Right cardiac atrium (tissue), 5 donors: ENCODE data around the gene CLCN6. TPM values are rescaled to one million over a fixed set of nuclear protein-coding genes. Genes with fewer than 3 reads are reported as not detected.

Source experiments
- ATAC-seq, 2 donors: fragments of 200-7000 bp; cut with Tn5 transposase; one replicate each; pipeline versions ENCODE4 v1.8.0 to v1.9.1; 2020; ENCODE audit warnings: moderate library complexity in 2 of 2, mild to moderate bottlenecking in 1 of 2
- DNase-seq, 3 donors: peaks; one replicate each; pipeline ENCODE4 v3.0.0-alpha.2; 2020
- H3K27ac ChIP-seq: one replicate; pipeline ENCODE4 v1.5.1; 2013; ENCODE audit warnings: mild to moderate bottlenecking, low read length, control low read depth, moderate library complexity
- H3K27me3 ChIP-seq: one replicate; pipeline ENCODE4 v1.6.1; 2013; ENCODE audit not compliant: control insufficient read depth, insufficient read depth
- H3K4me1 ChIP-seq: one replicate; pipeline ENCODE4 v1.6.1; 2013; ENCODE audit warnings: low read length; ENCODE audit not compliant: control insufficient read depth, insufficient read depth
- H3K4me3 ChIP-seq: one replicate; pipeline ENCODE4 v1.5.1; 2013; ENCODE audit warnings: low read length, control low read depth
- H3K9me3 ChIP-seq: one replicate; pipeline ENCODE4 v1.6.1; 2013; ENCODE audit warnings: low read length; ENCODE audit not compliant: control insufficient read depth
- WGBS: extraction: QIAGEN DNeasy Blood & Tissue Kit; methylation state at CpG from one replicate; pipeline ENCODE4 v1.1.7; 2013; 5-methylcytosine and 5-hydroxymethylcytosine counted together
- intact Hi-C, 4 donors: fragments of 100-400 bp; cut with DNase I; formaldehyde crosslinking; loops; one replicate each; pipeline versions ENCODE4 v1.11.0 to v1.14.0; 2022 to 2023
- polyA plus RNA-seq: library from polyadenylated mRNA; stranded (reverse); fragments of 200-250 nt; gene quantifications from one replicate; pipeline ENCODE4 v1.2.3, GENCODE V29; 2013
- total RNA-seq, 4 donors: library from RNA; stranded (reverse); fragmentation: NEBNext Ultra II Directional; extraction: Animal tissue kit (Norgen Biotek cat#: 25700); gene quantifications; one replicate each; pipeline ENCODE4 v1.2.1, GENCODE V29; 2021
- donor health status: healthy with polysubstance abuse.
- donor health status: DM: no; HTN: yes; CAD: no.
- donor health status: DM: no; HTN: no; CAD: no.
- donor health status: DM: no; HTN: yes; CAD: no; lungs with severe emphysema.
- donor health status: DM: yes; HTN: yes; CAD: no.

Gene CLCN6
- total and polyA plus RNA-seq, 5 donors, result 16.2 to 54.9 (median 34.0) TPM

- Histone ChIP-seq H3K27ac (peak overlapping the region; percentile 88), H3K4me3 (no peak overlapping the region), H3K9me3 (no peaks in the 10 kb centered on the region), H3K27me3 (no peaks in the 10 kb centered on the region), H3K4me1 (peaks cover 37% of the 10 kb centered on the region)
- ATAC-seq, result no peak
- intact Hi-C loops, result no loop called here
- 68% methylated on average over 14 of the region's 14 CpGs for WGBS
- peak; percentile 19 to 67 (median 66) for DNase-seq
These were observed 18.1 kb upstream of the CLCN6 start for GRCh38 chr1:11787804-11788436.

GRCh38 chr1:11788549-11789053 is 17.4 kb upstream of the CLCN6 start:
- DNase-seq (peak in 2 of 3 donors; percentile 61 to 66), ATAC-seq (no peak)
- Histone ChIP-seq H3K4me3 (no peak overlapping the region), H3K9me3 (no peaks in the 10 kb centered on the region), H3K27ac (peak overlapping the region; percentile 88), H3K27me3 (no peaks in the 10 kb centered on the region), H3K4me1 (peaks cover 37% of the 10 kb centered on the region)
- intact Hi-C loops, result no loop called here
- 73% methylated on average over 14 of the region's 14 CpGs for WGBS

GRCh38 chr1:11789126-11790067 is 16.6 kb upstream of the CLCN6 start:
- Histone ChIP-seq H3K4me3 (no peak overlapping the region), H3K27ac (peak overlapping the region; percentile 88), H3K9me3 (no peaks in the 10 kb centered on the region), H3K4me1 (peaks cover 37% of the 10 kb centered on the region), H3K27me3 (no peaks in the 10 kb centered on the region)
- WGBS, result 51% methylated on average over 13 of the region's 13 CpGs
- DNase-seq (peak; percentile 19 to 71 (median 47)), ATAC-seq (no peak)
- intact Hi-C loops, result no loop called here

DNA sequence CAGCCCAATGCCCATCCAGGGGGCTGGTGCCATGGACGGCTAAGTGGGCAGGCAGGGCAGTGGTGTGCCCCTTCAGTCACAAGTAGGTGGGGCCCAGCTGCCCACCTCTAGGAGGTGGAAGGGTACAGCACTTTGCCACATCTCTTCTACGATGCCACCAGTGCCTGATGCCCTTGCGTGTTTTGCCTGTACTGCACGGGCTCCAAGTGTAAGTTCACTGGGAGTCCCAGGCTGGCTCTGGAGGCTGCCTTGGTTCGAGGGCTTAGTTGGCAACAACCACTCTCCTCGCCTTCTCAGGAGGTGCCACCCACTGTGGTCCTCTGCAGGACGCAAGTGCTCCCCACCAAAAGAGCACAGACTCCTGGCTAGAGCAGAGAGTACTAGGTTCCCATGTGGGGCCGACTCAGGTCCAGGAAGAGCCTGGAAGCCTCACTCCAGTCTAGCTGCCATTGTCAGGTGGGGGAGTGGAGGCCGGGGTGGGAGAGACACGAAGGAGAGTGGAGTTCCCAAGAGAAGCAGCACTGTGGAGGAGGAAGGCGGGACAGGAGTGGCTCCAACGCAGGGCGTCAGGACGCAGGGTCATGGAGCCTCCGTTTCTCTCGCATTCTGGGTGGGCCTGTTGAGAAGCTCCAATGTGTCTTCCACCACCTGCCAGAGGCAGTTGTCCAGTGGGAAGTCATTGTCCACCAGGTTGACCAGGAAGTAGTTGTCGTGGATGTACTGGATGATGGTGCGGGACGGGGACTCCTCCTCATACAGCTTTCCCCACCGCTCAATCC is 15.7 kb upstream of the CLCN6 start:
- Histone ChIP-seq H3K9me3 (no peaks in the 10 kb centered on the region), H3K4me3 (no peak overlapping the region), H3K27me3 (no peaks in the 10 kb centered on the region), H3K4me1 (peaks cover 38% of the 10 kb centered on the region), H3K27ac (peak overlapping the region; percentile 88)
- intact Hi-C loops, result no loop called here
- DNase-seq, result peak; percentile 36 to 72 (median 45)
- peak in 1 of 2 donors; percentile 0 for ATAC-seq
- 45% methylated on average over 20 of the region's 20 CpGs for WGBS

- ATAC-seq (peak; percentile 85 to 90), DNase-seq (peak; percentile 95 to 96 (median 95))
- H3K9me3 ChIP-seq, result no peaks in the 10 kb centered on the region
- WGBS, result 38% methylated on average over 19 of the region's 19 CpGs
- H3K4me3 ChIP-seq, result no peak overlapping the region
- peaks cover 41% of the 10 kb centered on the region for H3K4me1 ChIP-seq
- intact Hi-C loops, result no loop called here
- peak overlapping the region; percentile 88 for H3K27ac ChIP-seq
- H3K27me3 ChIP-seq, result no peaks in the 10 kb centered on the region
These were observed 14.9 kb upstream of the CLCN6 start for GRCh38 chr1:11790880-11791715.

GRCh38 chr1:11792106-11792505 is 13.9 kb upstream of the CLCN6 start:
- 65% methylated on average over 11 of the region's 11 CpGs for WGBS
- peak; percentile 8 to 10 for ATAC-seq
- intact Hi-C loops, result no loop called here

GRCh38 chr1:11793819-11794218 is 12.2 kb upstream of the CLCN6 start:
- no peaks in the 10 kb centered on the region for H3K27me3 ChIP-seq
- H3K4me1 ChIP-seq, result peaks cover 33% of the 10 kb centered on the region
- peak overlapping the region; percentile 97 for H3K27ac ChIP-seq
- no peak for ATAC-seq
- peak in 1 of 3 donors; percentile 66 for DNase-seq
- no peak overlapping the region for H3K4me3 ChIP-seq
- intact Hi-C loops, result no loop called here
- H3K9me3 ChIP-seq, result no peaks in the 10 kb centered on the region
- WGBS, result 89% methylated on average over 15 of the region's 15 CpGs

More at GRCh38 chr1:11792106-11792505, 13.9 kb upstream of the CLCN6 start:
- Histone ChIP-seq H3K9me3 (no peaks in the 10 kb centered on the region), H3K27me3 (no peaks in the 10 kb centered on the region), H3K4me3 (no peak overlapping the region), H3K4me1 (peaks cover 41% of the 10 kb centered on the region), H3K27ac (peak overlapping the region; percentile 86)
- DNase-seq, result peak; percentile 60 to 86 (median 83)

DNA sequence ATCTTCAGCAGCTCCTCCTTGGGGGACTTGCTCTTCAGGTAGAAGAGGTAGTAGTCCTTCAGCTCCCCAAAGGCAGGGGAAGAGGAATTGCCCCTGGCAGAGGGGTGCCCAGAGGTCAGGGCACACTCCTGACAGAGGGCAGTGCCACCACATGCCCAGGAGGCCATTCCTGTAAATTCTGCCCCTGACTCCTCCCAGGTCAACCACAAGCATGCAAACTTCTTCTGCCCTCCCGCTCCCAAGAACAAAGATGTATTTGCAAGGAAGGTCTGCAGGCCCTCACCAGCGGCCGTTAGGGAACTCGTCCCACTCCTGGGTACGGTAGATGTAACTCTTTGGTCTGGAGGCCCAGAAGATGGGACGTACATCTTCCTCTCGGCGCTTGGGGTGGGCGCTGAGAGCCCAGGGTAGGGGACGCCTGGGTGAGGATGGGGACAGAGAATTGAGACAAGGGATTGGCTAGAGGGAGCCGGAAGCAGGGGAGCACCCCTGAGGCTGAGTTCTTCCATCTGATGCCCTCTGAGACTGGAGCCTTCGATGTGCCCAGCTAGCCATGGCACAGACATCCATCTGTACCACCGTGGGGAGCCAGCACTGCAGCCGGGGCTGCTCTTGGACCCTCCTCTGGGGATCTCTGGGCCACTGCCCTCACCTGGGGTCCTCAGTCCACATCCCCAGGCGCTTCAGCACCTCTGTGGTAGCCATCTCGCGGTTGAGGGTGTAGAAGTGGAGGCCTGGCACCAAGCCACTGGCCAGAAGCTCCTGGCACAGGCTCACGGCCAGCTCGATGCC is 11.3 kb upstream of the CLCN6 start:
- Histone ChIP-seq H3K27me3 (no peaks in the 10 kb centered on the region), H3K4me3 (no peak overlapping the region), H3K4me1 (peaks cover 27% of the 10 kb centered on the region), H3K9me3 (no peaks in the 10 kb centered on the region), H3K27ac (peak overlapping the region; percentile 97)
- intact Hi-C loops, result no loop called here
- DNase-seq (peak in 2 of 3 donors; percentile 74 to 78), ATAC-seq (no peak)
- 83% methylated on average over 19 of the region's 19 CpGs for WGBS

DNA sequence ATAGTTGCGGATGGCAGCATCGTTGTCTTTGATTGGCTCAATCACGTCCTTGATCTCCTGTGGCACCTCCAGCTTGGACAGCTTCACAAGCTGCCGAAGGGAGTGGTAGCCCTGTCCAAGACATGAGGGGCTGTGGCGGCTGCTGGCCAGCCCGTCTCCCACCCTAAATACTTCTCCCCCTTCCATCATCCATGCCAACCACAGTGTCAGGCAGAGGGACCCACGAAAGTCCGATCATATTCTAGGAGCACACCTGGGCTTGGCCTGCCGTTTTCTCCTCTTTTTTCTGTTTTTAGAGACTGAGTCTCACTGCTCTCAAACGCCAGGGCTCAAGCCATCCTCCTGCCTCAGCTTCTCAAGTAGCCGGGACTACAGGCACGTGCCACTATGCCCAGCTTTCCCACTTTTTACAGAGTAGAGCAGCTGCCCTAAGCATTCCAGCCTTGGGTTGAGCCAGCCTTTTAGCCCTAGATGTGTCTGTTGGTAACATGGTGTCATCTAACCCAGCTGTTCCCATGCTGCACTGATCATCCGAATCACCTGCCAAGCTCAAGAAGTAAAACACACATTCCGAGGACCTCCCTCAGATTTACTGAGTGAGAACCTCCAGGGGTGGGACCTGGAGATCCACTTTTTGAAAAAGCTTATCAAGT is 10.6 kb upstream of the CLCN6 start:
- no peak overlapping the region for H3K4me3 ChIP-seq
- H3K4me1 ChIP-seq, result peaks cover 21% of the 10 kb centered on the region
- peak overlapping the region; percentile 97 for H3K27ac ChIP-seq
- intact Hi-C loops, result no loop called here
- WGBS, result 77% methylated on average over 14 of the region's 14 CpGs
- no peak for ATAC-seq
- DNase-seq, result peak in 1 of 3 donors; percentile 36
- no peaks in the 10 kb centered on the region for H3K27me3 ChIP-seq
- no peaks in the 10 kb centered on the region for H3K9me3 ChIP-seq
